ENCODE results near the gene MRI1.

DNA sequence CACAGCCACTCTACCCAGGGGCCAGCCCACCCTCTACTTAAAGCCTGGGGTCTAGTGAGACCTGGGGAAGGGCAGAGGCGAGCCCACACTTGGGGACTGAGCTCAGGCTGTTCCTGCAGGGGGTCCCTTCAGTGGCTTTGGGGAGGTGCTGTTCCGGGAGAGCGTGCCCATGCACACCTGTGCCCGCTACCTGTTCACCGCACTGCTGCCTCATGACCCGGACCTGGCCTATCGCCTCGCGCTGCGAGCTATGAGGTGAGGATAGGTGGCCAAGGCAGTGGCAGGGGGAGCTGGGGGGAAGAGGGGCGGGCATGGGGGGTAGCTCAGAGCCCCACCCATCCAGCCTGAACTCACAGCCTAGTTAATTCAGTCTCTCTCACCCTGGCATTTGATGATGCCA, 54.9 kb downstream of the MRI1 start:
- TF ChIP-seq, protein P1, sequence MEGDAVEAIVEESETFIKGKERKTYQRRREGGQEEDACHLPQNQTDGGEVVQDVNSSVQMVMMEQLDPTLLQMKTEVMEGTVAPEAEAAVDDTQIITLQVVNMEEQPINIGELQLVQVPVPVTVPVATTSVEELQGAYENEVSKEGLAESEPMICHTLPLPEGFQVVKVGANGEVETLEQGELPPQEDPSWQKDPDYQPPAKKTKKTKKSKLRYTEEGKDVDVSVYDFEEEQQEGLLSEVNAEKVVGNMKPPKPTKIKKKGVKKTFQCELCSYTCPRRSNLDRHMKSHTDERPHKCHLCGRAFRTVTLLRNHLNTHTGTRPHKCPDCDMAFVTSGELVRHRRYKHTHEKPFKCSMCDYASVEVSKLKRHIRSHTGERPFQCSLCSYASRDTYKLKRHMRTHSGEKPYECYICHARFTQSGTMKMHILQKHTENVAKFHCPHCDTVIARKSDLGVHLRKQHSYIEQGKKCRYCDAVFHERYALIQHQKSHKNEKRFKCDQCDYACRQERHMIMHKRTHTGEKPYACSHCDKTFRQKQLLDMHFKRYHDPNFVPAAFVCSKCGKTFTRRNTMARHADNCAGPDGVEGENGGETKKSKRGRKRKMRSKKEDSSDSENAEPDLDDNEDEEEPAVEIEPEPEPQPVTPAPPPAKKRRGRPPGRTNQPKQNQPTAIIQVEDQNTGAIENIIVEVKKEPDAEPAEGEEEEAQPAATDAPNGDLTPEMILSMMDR (optimal IDR thresholded peaks at IDR 0.05 in 1 of 3, IDR thresholded peaks at IDR 0.05 in 1 of 3, conservative IDR thresholded peaks at IDR 0.05 in 1 of 3; ENCODE audit: extremely low read depth in 1 of 3, insufficient read depth in 2 of 3, low read length in 3 of 3): no peak
- TF ChIP-seq EZH2 (IDR thresholded peaks at IDR 0.05; ENCODE audit: low read length): no peak

Measured in keratinocyte (primary cell).